Spleen (tissue), 7 donors: ENCODE measurements around the gene MAP3K19.
A peak's percentile ranks its signal among the peaks of the same experiment; 100 is the strongest.

Experiments
- CTCF ChIP-seq, 11 experiments: fragments of 200-600 bp in 7 of 11; fragments of 450-650 bp in 4 of 11; sonication (generic) in 4 of 11; IDR thresholded peaks in 8 of 11; conservative IDR thresholded peaks in 3 of 11; 1 replicate in 7 of 11; 2 replicates in 4 of 11; pipeline versions ENCODE4 v1.4.0 to v1.8.0; 2016 to 2021; ENCODE audit warnings: antibody characterized with exemption in 11 of 11, inconsistent platforms in 4 of 11, mild to moderate bottlenecking in 1 of 11
- POLR2A ChIP-seq, 3 donors: fragments of 450-650 bp; IDR thresholded peaks; one replicate each; pipeline ENCODE4 v1.5.1; 2017; ENCODE audit warnings: antibody characterized with exemption in 3 of 3, mild to moderate bottlenecking in 1 of 3
- POLR2AphosphoS5 ChIP-seq, 3 donors: sonication (generic); formaldehyde crosslinking; IDR thresholded peaks; one replicate each; pipeline ENCODE4 v1.5.1; 2017; ENCODE audit warnings: antibody characterized with exemption in 3 of 3
- donor health status: DM: no; HTN: no; CAD: no; lungs with moderate emphysema.
- donor health status: DM: no; HTN: no; CAD: no.
- donor health status: DM: no; HTN: no; CAD: no.

DNA sequence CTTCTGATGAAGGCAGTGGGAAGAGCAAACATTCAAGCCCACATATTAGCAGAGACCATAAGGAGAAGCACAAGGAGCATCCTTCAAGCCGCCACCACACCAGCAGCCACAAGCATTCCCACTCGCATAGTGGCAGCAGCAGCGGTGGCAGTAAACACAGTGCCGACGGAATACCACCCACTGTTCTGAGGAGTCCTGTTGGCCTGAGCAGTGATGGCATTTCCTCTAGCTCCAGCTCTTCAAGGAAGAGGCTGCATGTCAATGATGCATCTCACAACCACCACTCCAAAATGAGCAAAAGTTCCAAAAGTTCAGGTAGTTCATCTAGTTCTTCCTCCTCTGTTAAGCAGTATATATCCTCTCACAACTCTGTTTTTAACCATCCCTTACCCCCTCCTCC, 93.2 kb downstream of the MAP3K19 start:
- TF ChIP-seq CTCF (IDR thresholded peaks at IDR 0.05 in 8 of 11, conservative IDR thresholded peaks at IDR 0.05 in 3 of 11): no peak
- peak in 1 of 3 donors; percentile 21 for TF ChIP-seq POLR2AphosphoS5 (IDR thresholded peaks at IDR 0.05)
- no peak for TF ChIP-seq POLR2A (IDR thresholded peaks at IDR 0.05)
